GM12878 (cell line): Measurements from ENCODE around the gene CHMP4B. TPM values are rescaled to one million over a fixed set of nuclear protein-coding genes. Genes with fewer than 3 reads are reported as not detected.

Experiments
- ATAC-seq: fragments of 200-7000 bp; cut with Tn5 transposase; 3 replicates; pipeline ENCODE4 v1.9.1; 2020; ENCODE audit warnings: mild to moderate bottlenecking, moderate library complexity
- BruUV-seq: library from RNA; stranded (reverse); fragments of 400-500 nt; replicated peaks from 2 replicates; lab custom pipeline; 2021; lab: Mats Ljungman, UMichigan
- CTCF ChIA-PET: fragments of 300-600 bp; sonication (Branson Sonifier 250); formaldehyde crosslinking; extraction: SDS; loops from one replicate; lab custom pipeline; 2021; ENCODE audit warnings: inconsistent platforms; lab: Yijun Ruan, JAX
- POLR2A ChIA-PET: fragments of 350-600 bp; formaldehyde crosslinking; extraction: SDS; loops from one replicate; lab custom pipeline; 2021; ENCODE audit warnings: inconsistent platforms; lab: Charles Lee
- RAD21 ChIA-PET: fragments of 300-600 bp; sonication (Branson Sonifier 250); formaldehyde crosslinking; loops from one replicate; lab custom pipeline; 2023; ENCODE audit warnings: antibody characterized with exemption; ENCODE audit not compliant: unreplicated experiment; lab: Charles Lee
- SMC1A ChIA-PET: fragments of 300-600 bp; sonication (Branson Sonifier 250); formaldehyde crosslinking; loops from one replicate; lab custom pipeline; 2023; ENCODE audit not compliant: unreplicated experiment, uncharacterized antibody; lab: Charles Lee
- DNase-seq: peaks from one replicate; pipeline ENCODE4 v3.0.0-alpha.2; 2011; ENCODE audit warnings: low read depth, low spot score
- FAIRE-seq: peaks from 3 replicates; lab custom pipeline; 2011; peaks lifted over from hg19 to GRCh38; lab: Jason Lieb, UNC
- H2AFZ ChIP-seq: 2 replicates; pipeline ENCODE4 v1.6.0; 2011; ENCODE audit warnings: low read depth, low read length, control low read depth; ENCODE audit not compliant: control insufficient read depth
- H3K27ac ChIP-seq: 2 replicates; pipeline ENCODE4 v1.5.1; 2011; ENCODE audit warnings: control low read depth; ENCODE audit not compliant: control insufficient read depth, insufficient read depth
- H3K27me3 ChIP-seq, 2 experiments: replicated peaks in 1 of 2; 2 replicates each; pipeline versions ENCODE4 v1.6.0 to v1.6.1; 2011; ENCODE audit warnings: low read length in 1 of 2; ENCODE audit not compliant: control insufficient read depth in 2 of 2, insufficient read depth in 2 of 2
- H3K36me3 ChIP-seq, 2 experiments: 2 replicates each; pipeline ENCODE4 v1.5.1; 2011; ENCODE audit warnings: low read length in 1 of 2; ENCODE audit not compliant: control insufficient read depth in 2 of 2, insufficient read depth in 2 of 2
- H3K4me1 ChIP-seq: 2 replicates; pipeline ENCODE4 v1.6.1; 2011; ENCODE audit warnings: mild to moderate bottlenecking, low read length, moderate library complexity, mixed read lengths; ENCODE audit not compliant: control insufficient read depth, insufficient read depth
- H3K4me2 ChIP-seq: 2 replicates; pipeline ENCODE4 v1.6.0; 2011; ENCODE audit warnings: control low read depth; ENCODE audit not compliant: control insufficient read depth, insufficient read depth
- H3K4me3 ChIP-seq: fragments of 200-600 bp; sonication (generic); 2 replicates; pipeline ENCODE4 v1.5.1; 2016
- H3K79me2 ChIP-seq: 2 replicates; pipeline ENCODE4 v1.6.0; 2011; ENCODE audit warnings: low read length; ENCODE audit not compliant: control insufficient read depth, insufficient read depth
- H3K9ac ChIP-seq: 2 replicates; pipeline ENCODE4 v1.8.0; 2011; ENCODE audit warnings: low read length, control low read depth, mixed read lengths; ENCODE audit not compliant: control insufficient read depth, insufficient read depth
- H3K9me3 ChIP-seq: replicated peaks from 3 replicates; pipeline ENCODE4 v1.5.1; 2011; ENCODE audit warnings: mild to moderate bottlenecking, low read length; ENCODE audit not compliant: control insufficient read depth, insufficient read depth
- H4K20me1 ChIP-seq: 2 replicates; pipeline ENCODE4 v1.6.0; 2011; ENCODE audit not compliant: control insufficient read depth, insufficient read depth
- CEBPZ ChIP-seq: fragments of 150-350 bp; IDR thresholded peaks from 2 replicates; pipeline ENCODE4 v1.6.1; 2016; ENCODE audit warnings: low read depth, low read length
- E2F8 ChIP-seq: fragments of 450-650 bp; IDR thresholded peaks from 2 replicates; pipeline ENCODE4 v1.6.1; 2018; ENCODE audit warnings: mild to moderate bottlenecking, low read depth, moderate library complexity; ENCODE audit not compliant: partially characterized antibody
- ETV6 ChIP-seq, 2 experiments: fragments of 450-650 bp in 1 of 2; IDR thresholded peaks in 1 of 2; conservative IDR thresholded peaks in 1 of 2; 2 replicates each; pipeline ENCODE4 v1.6.1; 2014; ENCODE audit warnings: antibody characterized with exemption in 1 of 2, borderline replicate concordance in 1 of 2, low read depth in 1 of 2, mild to moderate bottlenecking in 1 of 2, moderate library complexity in 1 of 2
- NRF1 ChIP-seq: conservative IDR thresholded peaks from 2 replicates; pipeline ENCODE4 v1.6.1; 2011; ENCODE audit warnings: mild to moderate bottlenecking, low read depth, low read length, improper control_type of control experiment
- RELA ChIP-seq: fragments of 450-650 bp; IDR thresholded peaks from 2 replicates; pipeline ENCODE4 v1.8.0; 2014; ENCODE audit warnings: borderline replicate concordance; ENCODE audit not compliant: partially characterized antibody
- RUNX3 ChIP-seq: IDR thresholded peaks from 2 replicates; pipeline ENCODE4 v1.6.1; 2012; ENCODE audit warnings: low read length, inconsistent platforms
- TBL1XR1 ChIP-seq: IDR thresholded peaks from 2 replicates; pipeline ENCODE4 v1.6.1; 2012; ENCODE audit warnings: low read depth, low read length, improper control_type of control experiment
- TCF3 ChIP-seq: IDR thresholded peaks from 2 replicates; pipeline ENCODE4 v1.6.1; 2012; ENCODE audit warnings: low read depth, mild to moderate bottlenecking, low read length, borderline replicate concordance; ENCODE audit not compliant: insufficient read depth
- ZNF622 ChIP-seq: fragments of 450-650 bp; IDR thresholded peaks from 2 replicates; pipeline ENCODE4 v1.6.1; 2017; ENCODE audit warnings: mild to moderate bottlenecking, inconsistent platforms
- WGBS: methylation state at CpG from one replicate; pipeline ENCODE4 v1.1.6; 2016; ENCODE audit warnings: low lambda C conversion rate; ENCODE audit not compliant: insufficient replicate concordance, insufficient coverage; ENCODE audit errors: missing lambda C conversion rate; 5-methylcytosine and 5-hydroxymethylcytosine counted together
- in situ Hi-C: fragments of 300-500 bp; cut with MboI; formaldehyde crosslinking; loops from 9 replicates; pipeline ENCODE4 v1.14.3; 2018; ENCODE audit warnings: mixed read lengths
- intact Hi-C: fragments of 100-400 bp; cut with micrococcal nuclease; formaldehyde crosslinking; loops from one replicate; pipeline ENCODE4 v1.14.2; 2022; ENCODE audit not compliant: unreplicated experiment
- polyA plus RNA-seq, 11 experiments: library from polyadenylated mRNA; depleted of rRNA in 4 of 11; unstranded in 6 of 11; stranded (reverse) in 5 of 11; fragments of >200 nt; fragmentation: Nextera tagmentation in 4 of 11; fragmentation: Illumina TruSeq in 1 of 11; extraction: Ambion mirVana in 4 of 11; extraction: Trizol in 1 of 11; gene quantifications; 1 replicate in 1 of 11; 2 replicates in 10 of 11; pipeline versions ENCODE4 v1.2.1 to v1.2.3, GENCODE V29; 2011 to 2016; ENCODE audit warnings: inconsistent platforms in 2 of 11, missing spikeins in 2 of 11, low read depth in 1 of 11
- total RNA-seq, 4 experiments: library from RNA; depleted of rRNA in 3 of 4; stranded (reverse); fragments of >200 nt in 3 of 4; fragmentation: Illumina TruSeq in 1 of 4; extraction: Trizol in 1 of 4; gene quantifications; 2 replicates each; pipeline versions ENCODE4 v1.2.1 to v1.2.3, GENCODE V29; 2013 to 2021

Gene CHMP4B
- total and polyA plus RNA-seq, 10 of the 15 experiments (the other 5 are each of a cell fraction or from before 2014, with no cell fraction given), result 4.2 to 118 (median 49.6) TPM

GRCh38 chr20:33859157-33859695, 48.1 kb downstream of the CHMP4B start:
- BruUV-seq, result no TSS peak
- ATAC-seq (peak; percentile 15), FAIRE-seq (no peak), DNase-seq (no peak)
- peaks cover 28% of the 10 kb centered on the region for H3K4me1 ChIP-seq
- H3K9me3 ChIP-seq, result no peaks in the 10 kb centered on the region
- H3K27me3 ChIP-seq, result no peaks in the 10 kb centered on the region
- TF ChIP-seq ETV6 (conservative IDR thresholded peaks at IDR 0.05 in 1 of 2, IDR thresholded peaks at IDR 0.05 in 1 of 2; ENCODE audit: borderline replicate concordance in 1 of 2, low read depth in 1 of 2) (peak in 1 of 2 experiments; percentile 86; a peak in 2 of 4 replicates), RUNX3 (peak; percentile 65), RELA (no peak), TCF3 (peak; percentile 65; the same call in 1 of the 2 replicates)
- H3K4me3 ChIP-seq, result no peak overlapping the region
- H3K27ac ChIP-seq, result peak overlapping the region; percentile 39; the same call in 1 of the 2 replicates
- H2AFZ ChIP-seq, result no peak overlapping the region
- H3K9ac ChIP-seq, result no peak overlapping the region; the same call in 1 of the 2 replicates
- RAD21 ChIA-PET, result interaction anchor here (0.9 kb wide), 1 partner anchor 163 kb away, joined by 4 read pairs; no protein-coding TSS in a partner anchor
- peak overlapping the region; percentile 27 for H3K4me2 ChIP-seq
- H3K79me2 ChIP-seq, result no peaks in the 10 kb centered on the region
- H4K20me1 ChIP-seq, result no peaks in the 10 kb centered on the region
- H3K36me3 ChIP-seq, result peaks cover 10 to 13% of the 10 kb centered on the region in 2 experiments; a peak in 3 of 4 replicates
- POLR2A ChIA-PET, result no interaction called here
- 45% methylated on average over 12 of the region's 12 CpGs for WGBS
- CTCF ChIA-PET, result interaction anchor here (1.4 to 1.6 kb wide), 4 partner anchors 34 to 271 kb away, joined by 3 to 6 read pairs (median 4); no protein-coding TSS in a partner anchor
- intact Hi-C loops, result no loop called here
- SMC1A ChIA-PET, result interaction anchor here (0.7 to 1.6 kb wide), 2 partner anchors 12 to 32 kb away, joined by 3 read pairs; no protein-coding TSS in a partner anchor
- in situ Hi-C loops, result no loop called here

GRCh38 chr20:33859751-33860150, 48.6 kb downstream of the CHMP4B start:
- no TSS peak for BruUV-seq
- FAIRE-seq, result no peak
- in situ Hi-C loops, result loop anchor here (10.0 kb wide), 1 partner anchor 265 kb away; no protein-coding TSS in a partner anchor
- no peaks in the 10 kb centered on the region for H3K79me2 ChIP-seq
- H3K4me1 ChIP-seq, result peaks cover 28% of the 10 kb centered on the region
- H3K36me3 ChIP-seq, result peaks cover 6 to 9% of the 10 kb centered on the region in 2 experiments; a peak in 3 of 4 replicates
- no peak overlapping the region for H3K4me2 ChIP-seq
- ATAC-seq, result no peak
- H3K9me3 ChIP-seq, result no peaks in the 10 kb centered on the region
- CTCF ChIA-PET, result interaction anchor here (1.4 to 1.6 kb wide), 2 partner anchors 68 to 270 kb away, joined by 5 to 6 read pairs; no protein-coding TSS in a partner anchor
- POLR2A ChIA-PET, result no interaction called here
- SMC1A ChIA-PET, result interaction anchor here (1.6 kb wide), 1 partner anchor 13 kb away, joined by 3 read pairs; no protein-coding TSS in a partner anchor
- no peak for DNase-seq
- WGBS, result 88% methylated on average over 3 of the region's 3 CpGs
- no peak overlapping the region; the same call in 1 of the 2 replicates for H3K9ac ChIP-seq
- no peak overlapping the region for H2AFZ ChIP-seq
- intact Hi-C loops, result loop anchor here (5.0 kb wide), 1 partner anchor 58 kb away; no protein-coding TSS in a partner anchor
- peak overlapping the region; percentile 39; the same call in 1 of the 2 replicates for H3K27ac ChIP-seq
- H3K4me3 ChIP-seq, result no peak overlapping the region
- RAD21 ChIA-PET, result no interaction called here
- no peaks in the 10 kb centered on the region for H4K20me1 ChIP-seq
- H3K27me3 ChIP-seq, result no peaks in the 10 kb centered on the region
- TF ChIP-seq NRF1, result no peak
- TF ChIP-seq E2F8, result no peak
- no peak for TF ChIP-seq ZNF622
- no peak for TF ChIP-seq TBL1XR1
- no peak for TF ChIP-seq CEBPZ
